SKM-1 (cell line): ENCODE measurements around the gene KCNC1.

Experiments used
- DNase-seq: peaks from one replicate; lab custom pipeline; 2025; ENCODE audit not compliant: unreplicated experiment; lab: John Stamatoyannopoulos, UW

The KCNC1 gene

DNA sequence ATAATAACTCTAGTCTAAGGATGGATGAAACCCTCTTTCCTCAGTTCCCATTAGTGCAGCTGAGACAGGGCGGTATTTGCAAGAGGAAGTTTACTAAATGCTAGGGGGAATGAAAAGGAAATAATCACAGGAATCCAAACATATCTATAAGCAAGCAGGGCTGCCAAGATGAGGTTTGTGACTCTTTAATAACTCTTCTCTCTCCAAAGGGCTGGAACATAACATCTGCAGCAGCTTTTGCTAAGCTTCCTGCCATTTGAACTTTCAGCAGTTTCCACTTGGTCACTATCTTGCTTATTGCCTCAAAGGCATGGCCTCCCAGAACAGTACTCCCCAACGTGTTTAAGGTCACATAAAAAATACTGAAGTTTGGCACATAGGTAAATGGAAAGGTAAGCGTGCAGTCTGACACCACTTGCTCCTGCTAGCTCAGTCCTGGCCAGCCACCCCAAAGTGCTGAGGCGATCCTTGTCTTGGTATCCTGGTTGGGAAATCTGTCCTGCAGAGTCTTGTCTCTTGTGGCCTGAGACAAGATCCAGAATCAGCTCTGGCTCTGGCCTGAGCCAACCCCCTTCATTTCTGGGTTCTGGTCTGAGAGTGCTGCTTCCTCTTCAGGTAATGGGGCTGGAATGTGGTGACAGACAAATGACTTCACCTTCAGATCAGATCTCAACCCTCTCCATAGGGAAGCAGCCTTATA, 81.8 kb downstream of the KCNC1 start:
- no peak for DNase-seq

DNA sequence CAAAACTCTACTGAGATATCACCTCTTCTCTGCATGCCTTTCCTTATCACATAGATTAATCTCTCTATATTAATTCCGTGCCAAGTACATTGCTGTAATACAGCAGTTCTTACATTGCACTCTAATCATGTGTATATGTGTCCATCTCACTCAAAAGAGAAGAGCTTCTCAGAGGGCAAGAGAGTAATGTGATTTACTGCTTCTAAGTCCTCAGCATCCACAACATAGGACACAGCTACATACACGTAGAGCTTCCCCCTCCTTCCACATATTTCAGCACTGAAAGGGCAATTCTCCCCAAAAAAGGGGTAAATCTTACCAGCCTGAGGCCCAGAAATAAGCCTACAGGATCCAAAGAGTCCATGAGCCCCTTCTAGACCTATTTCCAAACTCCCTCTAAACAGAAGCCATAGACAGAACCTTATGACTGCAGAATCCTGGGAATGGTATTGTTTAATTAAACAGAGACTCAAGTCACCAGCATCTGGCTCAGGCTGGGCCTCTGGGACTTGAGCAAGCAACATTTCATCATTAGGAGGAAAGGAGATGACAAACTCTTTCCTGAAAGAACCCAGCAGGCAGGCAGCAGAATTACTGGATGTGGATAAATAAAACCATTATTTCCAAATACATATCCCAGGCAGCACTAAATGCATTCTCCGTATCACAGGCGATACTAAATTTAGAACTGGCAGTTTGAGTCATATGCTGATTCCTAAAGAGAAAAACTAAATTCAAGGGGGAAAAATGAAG, 87.2 kb downstream of the KCNC1 start:
- no peak for DNase-seq

DNA sequence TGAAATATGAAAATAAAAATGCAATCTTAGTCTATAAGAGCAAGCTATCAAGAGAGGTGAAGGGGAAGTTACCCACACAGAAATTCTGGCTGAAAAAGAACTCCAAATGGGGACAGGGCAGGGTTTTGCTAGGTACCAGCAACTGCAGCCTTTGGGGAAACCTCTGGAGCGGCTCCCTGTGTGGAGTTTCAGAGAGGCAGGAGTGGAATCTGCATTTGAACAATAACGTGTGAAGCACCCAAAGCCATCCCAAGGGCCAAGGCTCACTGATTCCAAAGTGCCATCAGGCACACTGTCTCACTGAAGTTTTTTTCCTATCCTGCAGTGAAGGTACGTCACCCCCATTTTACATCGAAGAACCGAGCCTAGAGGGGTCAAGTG, 87.8 kb downstream of the KCNC1 start:
- no peak for DNase-seq

DNA sequence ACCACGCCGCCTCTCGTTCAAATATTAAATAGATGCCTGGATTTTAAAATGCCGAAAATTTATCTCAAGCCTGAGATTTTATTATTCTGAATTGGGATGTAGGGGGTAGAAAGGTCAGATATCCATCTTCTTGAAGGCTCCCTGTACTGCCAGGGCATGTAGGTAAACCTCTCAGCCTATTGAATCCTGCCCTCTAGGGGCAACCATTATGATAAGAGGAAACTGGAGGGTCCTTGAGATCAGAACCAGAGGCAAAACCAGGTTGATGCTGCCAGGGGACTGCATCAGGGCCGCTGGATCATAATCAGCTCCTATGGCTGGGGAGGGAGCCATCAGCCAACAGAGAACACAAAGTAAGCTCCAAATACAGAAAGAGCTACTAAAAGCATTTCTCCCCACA, 92.4 kb downstream of the KCNC1 start:
- no peak for DNase-seq

DNA sequence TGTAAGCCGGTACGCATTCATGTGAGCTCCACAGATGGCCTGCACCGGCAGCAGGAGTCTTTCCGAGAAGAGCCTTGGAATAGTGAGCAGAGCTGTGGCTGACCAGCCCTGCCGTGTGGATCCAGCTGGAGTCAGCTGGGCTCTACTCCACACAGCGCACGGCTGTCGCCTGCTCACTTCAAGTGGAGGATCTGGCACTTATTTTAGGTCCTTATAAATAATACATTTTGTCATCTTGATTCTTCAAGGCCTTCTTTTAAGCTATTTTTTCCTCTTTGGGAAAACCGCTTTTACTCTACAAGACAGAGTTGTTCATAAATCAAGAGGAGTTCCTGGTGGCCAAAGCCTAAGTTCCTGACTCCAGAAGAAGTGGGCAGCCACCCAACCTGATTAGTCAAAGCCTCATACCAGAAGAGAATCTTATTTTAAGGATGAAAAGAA, 93.8 kb downstream of the KCNC1 start:
- no peak for DNase-seq

DNA sequence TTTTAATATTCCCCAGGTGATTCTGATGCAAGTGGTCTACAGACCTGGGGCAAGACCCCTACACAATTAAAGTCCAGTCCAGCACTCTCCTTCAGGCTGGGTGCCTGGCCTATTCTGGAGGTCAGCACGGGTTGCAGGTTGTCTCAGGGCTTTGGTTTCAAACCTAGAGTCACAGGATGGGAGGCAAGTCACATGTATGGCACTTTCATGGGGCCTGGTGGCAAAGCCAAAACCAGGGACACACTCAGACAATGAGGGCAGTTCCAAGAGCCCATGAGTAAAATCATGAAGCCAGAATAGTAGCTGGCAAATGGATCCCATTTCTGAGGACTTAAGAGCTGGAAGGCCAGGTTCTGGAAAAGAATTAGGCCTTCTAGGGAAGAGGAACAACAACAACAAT, 96.6 kb downstream of the KCNC1 start:
- DNase-seq = no peak

DNA sequence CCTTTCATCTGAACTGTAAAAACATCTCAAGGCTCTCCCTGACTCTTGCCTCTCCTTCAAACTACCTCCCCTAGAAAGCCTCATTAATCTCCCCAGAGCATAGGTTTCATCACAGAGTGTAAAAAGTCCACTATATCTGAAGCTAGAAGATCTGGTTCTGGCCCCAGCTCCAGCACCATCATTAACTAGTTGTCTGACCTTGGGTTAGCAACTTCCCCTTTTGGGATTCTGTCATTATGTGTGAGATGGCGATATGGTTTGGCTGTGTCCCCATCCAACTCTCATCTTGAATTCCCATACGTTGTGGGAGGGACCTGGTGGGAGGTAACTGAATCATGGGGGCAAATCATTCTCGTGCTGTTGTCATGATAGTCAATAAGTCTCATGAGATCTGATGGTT, 97.3 kb downstream of the KCNC1 start:
- no peak for DNase-seq
